Testis (tissue), 2 donors: ENCODE data around the gene COL3A1.

ENCODE experiments used
- POLR2A ChIP-seq: fragments of 450-650 bp; IDR thresholded peaks from one replicate; pipeline ENCODE4 v1.6.1; 2017; ENCODE audit warnings: antibody characterized with exemption, mild to moderate bottlenecking, moderate library complexity
- TF ChIP-seq, protein P1 (sequence below), 3 experiments: fragments of 450-650 bp in 2 of 3; fragments of 200-600 bp in 1 of 3; sonication (generic) in 1 of 3; IDR thresholded peaks; one replicate each; pipeline ENCODE4 v1.5.1; 2016 to 2019; ENCODE audit warnings: antibody characterized with exemption in 3 of 3, mild to moderate bottlenecking in 2 of 3, moderate library complexity in 1 of 3

DNA sequence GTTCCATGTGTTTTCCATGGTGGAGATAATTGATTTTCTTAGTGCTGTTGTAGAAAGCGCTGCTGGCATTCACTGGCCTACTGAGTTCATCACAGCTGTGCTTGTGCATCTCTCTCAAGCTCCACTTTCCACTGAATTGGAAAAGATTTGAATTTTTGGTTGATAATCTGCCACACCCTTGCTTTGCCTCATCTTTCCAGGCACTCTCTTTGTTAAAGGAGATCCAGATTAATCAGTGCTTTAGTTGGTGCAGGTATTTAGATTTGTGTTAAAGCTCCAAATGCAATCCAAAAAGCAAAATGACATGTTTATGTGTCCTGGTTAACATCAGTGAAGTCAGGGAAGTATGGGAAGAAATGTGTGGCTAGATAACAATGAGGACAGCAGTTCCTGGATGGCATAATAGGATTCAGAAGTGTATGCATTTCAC is 2.7 kb upstream of the COL3A1 start:
- TF ChIP-seq, protein P1, sequence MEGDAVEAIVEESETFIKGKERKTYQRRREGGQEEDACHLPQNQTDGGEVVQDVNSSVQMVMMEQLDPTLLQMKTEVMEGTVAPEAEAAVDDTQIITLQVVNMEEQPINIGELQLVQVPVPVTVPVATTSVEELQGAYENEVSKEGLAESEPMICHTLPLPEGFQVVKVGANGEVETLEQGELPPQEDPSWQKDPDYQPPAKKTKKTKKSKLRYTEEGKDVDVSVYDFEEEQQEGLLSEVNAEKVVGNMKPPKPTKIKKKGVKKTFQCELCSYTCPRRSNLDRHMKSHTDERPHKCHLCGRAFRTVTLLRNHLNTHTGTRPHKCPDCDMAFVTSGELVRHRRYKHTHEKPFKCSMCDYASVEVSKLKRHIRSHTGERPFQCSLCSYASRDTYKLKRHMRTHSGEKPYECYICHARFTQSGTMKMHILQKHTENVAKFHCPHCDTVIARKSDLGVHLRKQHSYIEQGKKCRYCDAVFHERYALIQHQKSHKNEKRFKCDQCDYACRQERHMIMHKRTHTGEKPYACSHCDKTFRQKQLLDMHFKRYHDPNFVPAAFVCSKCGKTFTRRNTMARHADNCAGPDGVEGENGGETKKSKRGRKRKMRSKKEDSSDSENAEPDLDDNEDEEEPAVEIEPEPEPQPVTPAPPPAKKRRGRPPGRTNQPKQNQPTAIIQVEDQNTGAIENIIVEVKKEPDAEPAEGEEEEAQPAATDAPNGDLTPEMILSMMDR (IDR thresholded peaks at IDR 0.05), result no peak
- no peak for TF ChIP-seq POLR2A
